GM18507 (cell line): ENCODE data around the gene TEX19.
"Not testable (repeated sequence)": the region's sequence is repeated elsewhere in the genome, so short reads cannot be mapped to it uniquely, and the experiment has no call there.

Source experiments
- DNase-seq: peaks from one replicate; pipeline ENCODE4 v3.0.0; 2011; ENCODE audit warnings: low read depth; ENCODE audit not compliant: insufficient read length; ENCODE audit errors: extremely low spot score
- FAIRE-seq: peaks from 2 replicates; lab custom pipeline; 2011; peaks lifted over from hg19 to GRCh38; lab: Jason Lieb, UNC

Gene TEX19

DNA sequence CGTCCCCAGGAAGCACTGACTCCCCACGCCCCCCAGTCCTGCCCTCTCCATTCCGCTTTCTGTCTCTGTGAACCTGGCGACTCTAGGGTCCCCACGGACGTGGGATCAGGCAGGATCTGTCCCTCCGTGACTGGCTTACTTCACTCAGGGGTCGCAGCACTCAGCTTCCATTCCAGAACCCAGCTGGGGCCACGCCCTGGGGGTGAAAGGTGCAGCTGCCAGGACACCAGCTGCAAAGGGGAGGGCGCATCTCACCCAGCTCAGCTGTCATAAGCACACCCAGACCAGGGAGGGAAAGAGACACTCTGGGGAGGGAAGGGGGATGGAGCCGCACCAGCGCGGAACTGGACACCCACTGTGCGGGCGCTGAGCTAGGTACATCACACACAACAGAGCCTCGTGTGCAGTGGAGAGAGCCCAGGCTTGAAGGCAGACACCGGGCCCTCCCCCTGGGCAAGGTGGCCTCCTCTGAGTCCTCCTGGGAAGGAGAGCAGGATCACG is 40.6 kb downstream of the TEX19 start:
- DNase-seq (no peak), FAIRE-seq (no peak)

DNA sequence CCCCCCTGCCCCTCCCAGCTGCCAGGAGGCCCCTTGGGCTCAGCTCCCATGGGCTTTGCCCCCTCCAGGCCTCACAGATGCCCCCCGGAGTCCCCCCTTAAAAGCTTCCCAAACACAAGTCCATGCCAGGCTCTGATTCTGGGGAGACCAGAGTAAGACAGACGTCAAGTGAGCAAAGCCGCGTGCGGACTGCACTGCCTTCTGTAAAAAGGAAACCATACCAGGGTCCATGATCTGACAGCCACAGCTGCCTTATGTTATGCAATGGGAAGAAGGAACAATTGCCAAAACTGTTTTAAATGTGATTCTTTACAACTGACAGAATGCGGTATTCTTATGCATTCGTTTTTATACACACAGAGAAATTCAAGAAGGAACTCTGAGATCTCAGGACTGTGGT is 41.2 kb downstream of the TEX19 start:
- FAIRE-seq: no peak
- no peak for DNase-seq

DNA sequence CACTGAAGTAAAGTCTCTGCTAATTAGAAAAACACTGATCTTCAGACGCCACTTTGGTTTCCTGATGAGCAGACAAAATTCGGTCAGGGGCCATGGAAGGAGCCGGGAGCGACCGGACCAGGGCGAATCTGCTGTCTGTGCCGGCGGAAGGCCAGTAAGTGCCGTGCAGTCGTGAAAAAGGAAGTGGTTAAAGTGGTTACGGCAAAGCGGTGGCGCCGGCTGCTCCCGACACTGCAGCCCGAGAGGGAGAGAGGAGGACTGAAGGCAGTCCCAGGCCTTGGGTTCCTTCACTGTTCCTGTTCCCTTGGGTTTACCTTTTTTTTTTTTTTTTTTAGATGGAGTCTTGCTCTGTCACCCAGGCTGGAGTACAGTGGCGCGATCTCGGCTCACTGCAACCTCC is 41.8 kb downstream of the TEX19 start:
- peak; percentile 81 for DNase-seq
- peak; percentile 96 for FAIRE-seq

DNA sequence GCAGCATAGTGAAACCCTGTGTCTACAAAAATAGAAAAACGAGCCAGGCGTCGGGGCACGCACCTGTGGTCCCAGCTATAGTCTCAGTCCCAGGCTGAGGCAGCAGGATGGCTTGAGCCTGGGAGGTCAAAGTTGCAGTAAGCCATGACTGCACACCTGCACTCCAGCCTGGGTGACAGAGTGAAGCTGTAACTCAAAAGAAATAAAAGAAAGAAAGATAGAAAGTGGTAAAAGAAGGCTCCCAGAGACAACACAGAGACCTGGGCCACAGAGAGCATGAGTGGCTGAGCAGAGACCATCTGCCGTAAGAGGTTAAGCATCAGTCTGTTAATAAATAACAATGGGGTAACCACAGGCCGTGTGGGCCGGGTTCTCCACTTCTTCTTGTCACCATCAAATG is 43.8 kb downstream of the TEX19 start:
- DNase-seq: peak; percentile 67
- peak; percentile 99 for FAIRE-seq

DNA sequence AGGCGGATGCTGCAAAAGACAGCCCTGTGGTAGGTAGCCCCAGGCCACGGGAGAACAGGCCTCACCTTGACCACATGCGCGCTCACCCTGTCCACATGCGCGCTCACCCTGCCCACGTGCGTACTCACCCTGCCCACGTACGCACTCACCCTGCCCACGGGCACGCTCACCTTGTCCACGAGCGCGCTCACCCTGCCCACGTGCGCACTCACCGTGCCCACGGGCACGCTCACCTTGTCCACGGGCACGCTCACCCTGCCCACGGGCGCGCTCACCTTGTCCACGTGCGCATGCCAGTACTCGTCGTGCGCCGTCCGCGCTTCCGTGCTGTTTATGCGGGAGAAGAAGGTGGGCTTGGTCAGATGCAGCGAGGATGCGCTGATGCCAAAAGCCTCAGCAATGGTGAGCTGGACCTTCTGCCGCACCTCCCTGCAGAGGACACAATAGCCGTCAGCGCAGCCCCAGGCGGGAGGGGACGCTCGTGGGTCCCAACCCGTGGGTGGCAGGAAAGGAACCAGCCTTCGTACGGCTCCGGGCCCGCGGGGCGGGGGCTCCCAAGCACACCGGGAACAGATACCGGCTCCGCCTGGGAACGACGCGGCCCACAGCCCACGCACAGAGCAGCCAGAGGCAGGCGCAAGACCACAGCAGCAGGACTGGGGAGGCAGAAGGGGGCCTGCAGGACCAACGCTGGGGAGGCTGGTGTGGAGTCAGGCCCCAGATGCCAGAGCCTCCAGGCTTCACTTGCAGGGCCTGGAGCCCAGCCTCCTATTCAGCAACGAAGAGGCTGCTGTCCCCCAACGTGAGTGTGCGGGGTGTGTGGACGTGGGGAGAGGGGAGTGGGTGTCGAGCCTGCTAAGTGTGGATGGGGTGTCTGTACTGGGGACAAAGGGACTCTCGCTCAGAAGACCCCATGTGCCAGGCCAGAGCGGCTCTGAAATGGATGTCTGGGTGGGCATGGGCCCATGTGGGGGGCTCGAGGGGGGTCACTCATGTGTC is 44.9 kb downstream of the TEX19 start:
- DNase-seq (no peak), FAIRE-seq (no peak)

DNA sequence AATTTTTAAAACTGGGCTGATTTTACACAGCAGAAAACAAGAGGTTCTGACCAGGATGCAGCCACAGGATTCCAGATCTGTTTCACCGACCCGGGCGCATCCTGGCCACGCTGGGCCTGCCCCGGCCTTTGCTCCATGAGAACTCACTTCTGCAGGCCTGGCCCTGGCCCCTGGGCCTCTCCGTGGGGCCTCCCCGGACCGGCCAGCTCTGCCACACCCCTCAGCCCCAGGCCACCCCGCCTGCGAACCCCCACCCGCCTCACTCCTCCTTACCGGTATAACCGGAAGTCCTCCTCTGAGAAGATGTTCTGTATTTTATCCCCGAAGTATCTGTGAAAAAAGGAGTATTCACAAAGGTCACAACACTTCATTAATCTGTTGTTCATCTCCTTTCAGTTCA is 46.0 kb downstream of the TEX19 start:
- FAIRE-seq (no peak), DNase-seq (no peak)

DNA sequence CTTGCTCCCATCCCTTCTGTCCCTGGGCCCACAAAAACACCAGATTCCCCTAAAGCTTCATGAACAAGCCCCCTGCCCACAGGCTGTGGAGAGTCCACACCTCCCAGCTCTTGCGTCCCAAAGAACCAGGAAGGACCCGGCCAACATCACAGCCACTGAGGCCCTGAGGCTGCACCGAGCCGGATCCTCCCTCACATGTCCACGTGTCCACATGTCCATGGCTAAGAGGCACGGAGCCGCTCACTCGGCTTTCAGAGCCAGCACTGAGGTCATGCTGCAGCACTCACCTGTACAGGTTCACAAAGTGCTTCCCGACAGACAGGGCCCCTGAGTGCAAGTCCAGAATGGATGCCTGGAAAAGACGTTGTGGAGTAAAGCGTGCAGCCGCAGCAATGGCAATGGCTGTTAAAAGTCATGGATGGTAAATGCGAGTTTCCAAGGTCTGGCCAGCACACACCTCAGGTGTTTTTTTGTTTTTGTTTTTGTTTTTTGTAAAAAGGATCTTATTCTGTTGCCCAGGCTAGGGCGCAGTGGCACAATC is 47.2 kb downstream of the TEX19 start:
- no peak for DNase-seq
- FAIRE-seq: no peak

DNA sequence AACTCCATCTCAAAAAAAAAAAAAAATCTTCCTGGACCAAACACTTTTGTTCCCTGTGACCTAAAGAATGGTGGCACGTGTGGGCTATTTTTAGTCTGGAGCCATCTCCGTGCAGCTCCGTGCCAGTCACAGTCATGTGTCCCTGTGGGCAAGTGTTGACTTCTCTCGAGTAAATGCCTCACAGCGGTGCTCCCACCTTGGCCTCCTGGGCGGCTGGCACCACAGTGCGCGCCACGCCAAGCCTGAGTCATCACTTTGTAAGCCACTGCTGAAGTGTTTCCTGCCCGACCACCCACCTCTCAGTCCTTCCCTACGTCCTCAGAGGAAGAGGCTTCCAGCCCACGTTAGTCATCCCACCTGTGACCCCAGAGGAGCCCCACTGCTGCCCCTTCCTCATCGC is 48.2 kb downstream of the TEX19 start:
- FAIRE-seq: no peak
- no peak for DNase-seq

DNA sequence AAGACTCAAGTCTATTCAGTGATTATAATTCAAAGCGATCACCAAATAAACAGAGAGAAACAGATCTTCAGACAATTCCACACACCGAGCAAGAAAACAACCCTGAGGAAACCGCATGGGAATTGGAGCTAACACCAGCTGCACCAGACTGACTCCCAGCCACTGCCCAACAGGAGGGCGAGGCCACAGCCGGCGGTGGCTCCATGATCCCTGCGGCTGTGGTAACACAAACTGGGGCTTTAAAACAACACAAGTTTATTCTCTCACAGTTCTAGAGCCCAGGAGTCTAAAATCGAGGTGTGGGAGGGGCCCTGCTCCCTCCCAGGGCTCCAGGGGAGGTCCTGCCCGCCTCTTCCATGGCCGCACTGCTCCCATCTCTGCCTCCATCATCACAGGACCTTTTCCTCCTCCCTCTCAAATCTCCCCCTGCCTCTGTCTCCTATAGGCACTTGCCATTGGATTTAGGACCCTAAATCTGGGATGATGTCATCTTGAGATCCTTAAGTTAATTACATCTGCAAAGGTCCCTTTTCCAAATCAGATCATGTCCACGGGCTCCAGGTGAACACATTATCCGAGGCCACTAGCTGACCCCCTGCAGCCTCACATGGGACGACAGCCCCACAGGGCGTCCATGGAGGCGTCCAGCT is 49.4 kb downstream of the TEX19 start:
- no peak for FAIRE-seq
- no peak for DNase-seq

DNA sequence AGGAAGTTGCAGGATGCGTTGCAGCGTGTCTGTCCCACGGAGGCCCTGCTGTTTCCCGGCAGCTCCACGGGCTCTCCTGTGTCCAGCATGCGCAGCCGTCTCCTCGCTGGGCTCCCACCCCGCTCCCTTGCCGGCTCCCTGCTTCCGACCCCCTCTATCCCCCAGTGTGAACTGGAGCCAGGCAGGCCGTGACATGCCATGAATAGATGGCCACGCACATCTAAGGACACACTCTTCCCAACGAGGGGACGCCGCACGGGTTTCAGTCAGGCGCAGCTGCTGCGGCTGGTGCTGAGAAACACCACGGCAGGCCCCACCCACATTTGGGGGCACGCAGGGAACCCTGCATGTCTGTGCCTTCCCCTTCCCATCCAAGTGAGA is 49.9 kb downstream of the TEX19 start:
- DNase-seq (no peak), FAIRE-seq (no peak)

DNA sequence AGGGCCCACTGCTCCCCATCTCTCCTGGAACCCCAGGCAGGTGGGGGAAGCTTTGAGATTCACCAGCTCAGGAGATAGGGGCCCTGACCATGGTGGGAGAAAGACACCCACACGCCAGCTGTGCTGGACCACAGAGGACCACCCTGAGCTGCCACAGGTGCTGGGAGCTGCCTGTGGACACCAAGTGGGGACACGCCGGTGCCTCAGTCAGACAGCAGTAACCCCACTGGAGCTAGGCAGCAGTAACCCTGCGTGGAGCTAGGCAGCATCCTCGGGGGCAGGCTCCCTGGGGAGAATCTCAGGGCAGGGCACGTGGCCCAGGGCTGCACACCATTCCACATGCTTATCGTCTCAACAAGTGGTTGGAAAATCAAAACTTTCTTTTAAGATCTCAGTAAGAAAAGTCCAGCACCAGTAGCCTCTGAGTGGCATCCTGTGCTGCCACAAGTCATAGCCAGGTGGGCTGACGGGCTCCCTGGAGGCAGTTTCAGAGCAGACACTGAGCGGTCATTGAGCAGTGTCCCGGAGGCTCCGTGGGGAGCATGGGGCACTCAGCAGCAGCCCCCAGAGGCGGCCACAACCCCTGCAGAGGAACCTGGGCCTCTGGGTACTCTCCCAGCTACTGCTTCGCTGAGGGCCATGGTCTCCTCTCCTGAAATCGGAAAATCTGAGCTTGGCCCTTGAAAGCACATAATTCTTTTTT is 51.1 kb downstream of the TEX19 start:
- FAIRE-seq (no peak), DNase-seq (no peak)

DNA sequence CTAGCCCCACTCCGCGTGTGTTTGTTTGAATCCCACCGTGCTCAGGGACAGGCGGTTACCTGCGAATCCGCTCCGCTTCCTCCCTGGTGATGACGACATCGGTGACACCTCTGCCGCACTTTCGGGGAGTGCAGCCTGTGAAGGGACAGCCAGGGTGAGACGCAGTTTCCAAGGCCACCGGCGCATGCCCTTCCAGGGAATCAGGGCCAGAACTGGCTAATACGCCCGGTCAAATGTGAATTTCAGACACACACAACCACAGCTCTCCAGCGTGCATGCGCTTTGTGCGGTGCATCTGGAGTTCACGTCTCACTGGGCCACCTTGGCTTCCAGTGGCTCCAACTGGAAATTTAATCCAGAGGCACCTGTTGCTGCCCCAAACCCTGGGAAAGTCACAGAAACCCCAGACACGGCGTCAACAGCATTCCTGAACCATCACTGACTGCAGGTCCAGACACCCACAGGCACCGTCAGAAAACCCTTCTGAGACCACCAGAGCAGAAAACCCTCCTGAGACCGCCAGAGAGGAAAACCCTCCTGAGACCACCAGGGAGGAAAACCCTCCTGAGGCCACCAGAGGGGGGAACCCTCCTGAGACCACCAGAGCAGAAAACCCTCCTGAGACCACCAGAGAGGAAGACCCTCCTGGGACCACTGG is 52.5 kb downstream of the TEX19 start:
- FAIRE-seq: no peak

DNA sequence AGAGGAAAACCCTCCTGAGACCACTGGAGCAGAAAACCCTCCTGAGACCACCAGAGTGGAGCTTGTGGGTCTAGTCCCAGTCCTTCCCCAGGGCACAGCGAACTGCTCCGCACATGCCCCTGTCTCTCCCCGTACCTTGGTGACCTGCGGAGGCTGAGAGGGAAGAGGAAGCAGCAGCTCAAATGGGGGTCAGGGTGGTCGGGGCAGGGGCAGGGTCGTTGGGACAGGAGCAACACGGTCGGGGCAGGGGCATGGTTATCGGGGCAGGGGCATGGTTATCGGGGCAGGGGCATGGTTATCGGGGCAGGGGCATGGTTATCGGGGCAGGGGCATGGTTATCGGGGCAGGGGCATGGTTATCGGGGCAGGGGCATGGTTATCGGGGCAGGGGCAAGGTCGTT is 53.0 kb downstream of the TEX19 start:
- DNase-seq, FAIRE-seq: not testable (repeated sequence)

More for the DNA sequence above, 52.5 kb downstream of the TEX19 start:
- DNase-seq: no peak

DNA sequence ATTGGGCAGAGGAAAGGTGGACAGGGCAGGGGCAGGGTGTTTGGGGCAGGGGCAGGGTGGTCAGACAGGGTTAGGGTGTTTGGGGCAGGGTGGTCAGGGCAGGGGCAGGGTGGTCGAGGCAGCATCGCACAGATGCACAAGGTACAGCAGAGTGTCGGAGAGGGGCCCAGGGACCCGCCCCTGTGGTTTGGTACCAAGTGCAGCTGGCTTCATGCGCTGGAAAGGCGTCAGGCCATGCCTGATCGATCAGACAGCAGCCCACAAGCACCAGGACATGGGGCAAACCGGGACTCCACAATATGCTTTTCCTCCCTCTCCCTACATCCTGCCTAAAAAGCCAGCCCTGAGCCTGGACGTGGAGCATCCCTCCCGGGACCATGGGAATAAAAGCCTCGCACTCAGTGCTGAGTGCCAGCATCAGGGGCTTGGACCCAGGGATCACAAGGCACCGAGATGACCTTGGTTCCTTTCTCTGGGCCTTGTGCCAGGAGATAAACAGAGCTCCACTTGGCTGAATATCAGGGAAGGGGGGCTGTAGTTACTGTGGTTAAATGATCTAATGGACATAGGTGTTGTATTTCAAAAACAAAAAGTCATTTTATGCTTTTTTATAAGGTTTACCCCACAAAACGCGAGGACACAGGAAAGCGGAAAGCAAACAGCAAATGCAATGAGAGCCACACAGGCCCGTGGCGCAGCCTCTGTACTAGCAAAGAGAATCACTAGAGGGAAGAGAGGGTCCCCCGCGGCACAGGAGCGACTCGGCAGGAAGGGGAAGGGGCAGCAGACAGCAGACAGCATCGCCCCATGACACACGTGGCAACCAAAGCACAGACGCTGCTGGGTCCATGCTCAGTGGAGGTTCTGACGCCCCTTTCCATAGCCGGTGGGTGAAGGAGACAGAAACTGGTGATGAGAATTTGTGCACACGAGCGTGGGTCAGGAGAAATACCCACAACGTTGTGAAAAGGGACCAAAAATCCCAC is 53.8 kb downstream of the TEX19 start:
- no peak for FAIRE-seq

More for the DNA sequence above, 53.8 kb downstream of the TEX19 start:
- DNase-seq: no peak
